ENCODE data around the gene MESP1. TPM values are rescaled to one million over a fixed set of nuclear protein-coding genes. Genes with fewer than 3 reads are reported as not detected.
A peak's percentile ranks its signal among the peaks of the same experiment; 100 is the strongest.

MESP1 gene
- polyA plus RNA-seq, 1 donor (not counting 4 experiments of a cell fraction or from before 2014, with no cell fraction given) = not detected

- no peaks in the 10 kb centered on the region for H3K9me3 ChIP-seq (ENCODE audit: control insufficient read depth, low read depth, low read length)
- H3K79me2 ChIP-seq (ENCODE audit: control insufficient read depth, insufficient read depth, low read length) = no peaks in the 10 kb centered on the region
- peaks cover 44% of the 10 kb centered on the region for H3K4me1 ChIP-seq (ENCODE audit: control insufficient read depth, extremely low read depth, insufficient read depth, low read length)
- no peak within 1 kb of the TSS for H3K27ac ChIP-seq (ENCODE audit: control insufficient read depth, insufficient read depth, low read length)
- no peak for TF ChIP-seq EZH2 (IDR thresholded peaks at IDR 0.05; ENCODE audit: low read length)
- TF ChIP-seq, protein P1, sequence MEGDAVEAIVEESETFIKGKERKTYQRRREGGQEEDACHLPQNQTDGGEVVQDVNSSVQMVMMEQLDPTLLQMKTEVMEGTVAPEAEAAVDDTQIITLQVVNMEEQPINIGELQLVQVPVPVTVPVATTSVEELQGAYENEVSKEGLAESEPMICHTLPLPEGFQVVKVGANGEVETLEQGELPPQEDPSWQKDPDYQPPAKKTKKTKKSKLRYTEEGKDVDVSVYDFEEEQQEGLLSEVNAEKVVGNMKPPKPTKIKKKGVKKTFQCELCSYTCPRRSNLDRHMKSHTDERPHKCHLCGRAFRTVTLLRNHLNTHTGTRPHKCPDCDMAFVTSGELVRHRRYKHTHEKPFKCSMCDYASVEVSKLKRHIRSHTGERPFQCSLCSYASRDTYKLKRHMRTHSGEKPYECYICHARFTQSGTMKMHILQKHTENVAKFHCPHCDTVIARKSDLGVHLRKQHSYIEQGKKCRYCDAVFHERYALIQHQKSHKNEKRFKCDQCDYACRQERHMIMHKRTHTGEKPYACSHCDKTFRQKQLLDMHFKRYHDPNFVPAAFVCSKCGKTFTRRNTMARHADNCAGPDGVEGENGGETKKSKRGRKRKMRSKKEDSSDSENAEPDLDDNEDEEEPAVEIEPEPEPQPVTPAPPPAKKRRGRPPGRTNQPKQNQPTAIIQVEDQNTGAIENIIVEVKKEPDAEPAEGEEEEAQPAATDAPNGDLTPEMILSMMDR (optimal IDR thresholded peaks at IDR 0.05 in 1 of 3, IDR thresholded peaks at IDR 0.05 in 1 of 3, conservative IDR thresholded peaks at IDR 0.05 in 1 of 3; ENCODE audit: extremely low read depth in 1 of 3, insufficient read depth in 2 of 3, low read length in 3 of 3) = no peak
- peak within 1 kb of the TSS; percentile 73 for H3K4me2 ChIP-seq (ENCODE audit: control insufficient read depth, extremely low read depth, insufficient read depth, low read depth, low read length)
- no peaks in the 10 kb centered on the region for H4K20me1 ChIP-seq (ENCODE audit: control insufficient read depth, extremely low read depth, insufficient read depth, low read length)
- no peaks in the 10 kb centered on the region for H3K9me1 ChIP-seq (ENCODE audit: control insufficient read depth, extremely low read depth, insufficient read depth, low read length)
- no peaks in the 10 kb centered on the region for H3K27me3 ChIP-seq (ENCODE audit: control insufficient read depth, extremely low read depth, insufficient read depth, low read length)
- dilution Hi-C loops (cut with MboI; ENCODE audit: extremely low pct_ligation_motif_present, low sequenced_read_pairs) = no loop called here
- peak within 1 kb of the TSS in 1 of 3 experiments; percentile 14 for H3K4me3 ChIP-seq (ENCODE audit: control insufficient read depth in 2 of 3, extremely low read depth in 1 of 3, insufficient read depth in 2 of 3, low read depth in 1 of 3, low read length in 3 of 3)
- FAIRE-seq (no peak), DNase-seq (ENCODE audit: low read depth, low spot score) (no peak)
- H3K9ac ChIP-seq (ENCODE audit: control insufficient read depth, extremely low read depth, insufficient read depth, low read length) = peak within 1 kb of the TSS; percentile 28
- H3K36me3 ChIP-seq (ENCODE audit: control insufficient read depth in 2 of 2, extremely low read depth in 1 of 2, insufficient read depth in 2 of 2, low read length in 2 of 2) = no peaks in the 10 kb centered on the region
- peak within 1 kb of the TSS; percentile 78 for H2AFZ ChIP-seq (ENCODE audit: control insufficient read depth, low read length)
Measured at GRCh38 chr15:89776274-89777072, 25.4 kb upstream of the MESP1 start, which contains the start of gene MESP2. Gene MESP2 (plus strand): TSS chr15:89776332. CDS start chr15:89776358, 26 bp downstream.

GRCh38 chr15:89775815-89776214, 24.8 kb upstream of the MESP1 start:
- no peaks in the 10 kb centered on the region for H4K20me1 ChIP-seq (ENCODE audit: control insufficient read depth, extremely low read depth, insufficient read depth, low read length)
- H3K9ac ChIP-seq (ENCODE audit: control insufficient read depth, extremely low read depth, insufficient read depth, low read length) = no peak overlapping the region
- no peaks in the 10 kb centered on the region for H3K27me3 ChIP-seq (ENCODE audit: control insufficient read depth, extremely low read depth, insufficient read depth, low read length)
- H3K4me2 ChIP-seq (ENCODE audit: control insufficient read depth, extremely low read depth, insufficient read depth, low read depth, low read length) = peak overlapping the region; percentile 73
- H3K36me3 ChIP-seq (ENCODE audit: control insufficient read depth in 2 of 2, extremely low read depth in 1 of 2, insufficient read depth in 2 of 2, low read length in 2 of 2) = no peaks in the 10 kb centered on the region
- TF ChIP-seq, protein P1 (optimal IDR thresholded peaks at IDR 0.05 in 1 of 3, IDR thresholded peaks at IDR 0.05 in 1 of 3, conservative IDR thresholded peaks at IDR 0.05 in 1 of 3; ENCODE audit: extremely low read depth in 1 of 3, insufficient read depth in 2 of 3, low read length in 3 of 3) = no peak
- no peak for TF ChIP-seq EZH2 (IDR thresholded peaks at IDR 0.05; ENCODE audit: low read length)
- no peaks in the 10 kb centered on the region for H3K79me2 ChIP-seq (ENCODE audit: control insufficient read depth, insufficient read depth, low read length)
- DNase-seq (ENCODE audit: low read depth, low spot score) = no peak
- H3K4me3 ChIP-seq (ENCODE audit: control insufficient read depth in 2 of 3, extremely low read depth in 1 of 3, insufficient read depth in 2 of 3, low read depth in 1 of 3, low read length in 3 of 3) = no peak overlapping the region
- H3K27ac ChIP-seq (ENCODE audit: control insufficient read depth, insufficient read depth, low read length) = no peak overlapping the region
- H2AFZ ChIP-seq (ENCODE audit: control insufficient read depth, low read length) = no peak overlapping the region
- dilution Hi-C loops (cut with MboI; ENCODE audit: extremely low pct_ligation_motif_present, low sequenced_read_pairs) = no loop called here
- no peak for FAIRE-seq
- no peaks in the 10 kb centered on the region for H3K9me1 ChIP-seq (ENCODE audit: control insufficient read depth, extremely low read depth, insufficient read depth, low read length)
- no peaks in the 10 kb centered on the region for H3K9me3 ChIP-seq (ENCODE audit: control insufficient read depth, low read depth, low read length)
- H3K4me1 ChIP-seq (ENCODE audit: control insufficient read depth, extremely low read depth, insufficient read depth, low read length) = peaks cover 38% of the 10 kb centered on the region
